Calu3 (cell line): Measurements from ENCODE around the gene ADRA1B. TPM values are rescaled to one million over a fixed set of nuclear protein-coding genes. Genes with fewer than 3 reads are reported as not detected.

Experiments
- BruUV-seq: library from RNA; stranded (reverse); fragments of 400-500 nt; replicated peaks from 2 replicates; lab custom pipeline; 2021; lab: Mats Ljungman, UMichigan
- CTCF ChIA-PET: fragments of 300-600 bp; sonication (Branson Sonifier 250); formaldehyde crosslinking; loops from one replicate; lab custom pipeline; 2022; ENCODE audit warnings: antibody characterized with exemption; lab: Charles Lee
- DNase-seq: peaks from one replicate; pipeline ENCODE4 v3.0.0; 2022
- H3K27ac Mint-ChIP-seq: one replicate; pipeline ENCODE4 v1.8.0; 2022; ENCODE audit warnings: mixed read lengths; ENCODE audit not compliant: unreplicated experiment
- H3K27me3 Mint-ChIP-seq: one replicate; pipeline ENCODE4 v1.8.0; 2022; ENCODE audit warnings: mixed read lengths; ENCODE audit not compliant: unreplicated experiment
- H3K36me3 Mint-ChIP-seq: one replicate; pipeline ENCODE4 v1.8.0; 2022; ENCODE audit warnings: mild to moderate bottlenecking, moderate library complexity, mixed read lengths; ENCODE audit not compliant: insufficient read depth, unreplicated experiment
- H3K4me1 Mint-ChIP-seq: one replicate; pipeline ENCODE4 v1.8.0; 2022; ENCODE audit warnings: mild to moderate bottlenecking, low read depth, mixed read lengths; ENCODE audit not compliant: unreplicated experiment
- H3K4me3 Mint-ChIP-seq: one replicate; pipeline ENCODE4 v1.8.0; 2022; ENCODE audit warnings: mild to moderate bottlenecking, low read depth, moderate library complexity, mixed read lengths; ENCODE audit not compliant: unreplicated experiment
- H3K9me3 Mint-ChIP-seq: one replicate; pipeline ENCODE4 v1.8.0; 2022; ENCODE audit warnings: low read depth, mixed read lengths; ENCODE audit not compliant: unreplicated experiment
- intact Hi-C: fragments of 100-400 bp; cut with micrococcal nuclease; formaldehyde crosslinking; loops from one replicate; pipeline ENCODE4 v1.10.0; 2022; ENCODE audit not compliant: unreplicated experiment
- total RNA-seq: library from RNA; stranded (reverse); gene quantifications from 2 replicates; pipeline ENCODE4 v1.2.3, GENCODE V29; 2022
- TF ChIP-seq, protein P1 (sequence below): fragments of 200-600 bp; IDR thresholded peaks from one replicate; pipeline ENCODE4 v1.8.0; 2022; ENCODE audit warnings: antibody characterized with exemption; ENCODE audit not compliant: unreplicated experiment

ADRA1B gene
- total RNA-seq, 1 experiment from 2014 or later: 10.9 TPM

DNA sequence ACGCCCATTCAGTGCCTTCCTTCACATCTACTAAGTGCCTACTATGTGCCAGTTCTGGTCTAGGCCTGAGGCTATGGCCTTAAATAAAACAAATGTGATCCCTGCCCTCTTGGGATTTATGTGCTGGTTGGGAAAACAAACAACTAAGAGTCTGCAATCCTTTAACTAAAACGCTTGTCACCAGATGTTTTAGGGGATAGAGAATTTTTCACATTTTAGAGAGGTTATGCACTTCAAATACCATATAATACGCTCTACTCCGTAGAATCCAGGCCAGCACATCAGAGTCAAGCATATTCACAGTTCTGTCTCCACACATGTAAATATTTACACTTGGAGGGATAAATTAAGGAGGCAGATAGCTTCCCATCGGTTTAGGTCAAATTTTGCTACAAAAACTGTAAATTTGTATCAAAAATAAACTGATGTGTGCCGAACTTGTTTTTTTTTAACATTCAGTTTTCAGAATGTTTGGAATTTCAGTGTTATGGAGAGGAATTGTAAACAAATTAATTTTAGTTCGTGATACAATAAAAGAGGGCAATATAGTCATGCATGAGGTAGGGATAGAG lies 22.0 kb upstream of the ADRA1B start:
- DNase-seq: no peak
- no peak overlapping the region for H3K27ac Mint-ChIP-seq
- peaks cover 9% of the 10 kb centered on the region for H3K4me1 Mint-ChIP-seq
- no TSS peak for BruUV-seq
- H3K4me3 Mint-ChIP-seq: no peak overlapping the region
- no peaks in the 10 kb centered on the region for H3K27me3 Mint-ChIP-seq
- intact Hi-C loops: no loop called here
- CTCF ChIA-PET: no interaction called here
- TF ChIP-seq, protein P1, sequence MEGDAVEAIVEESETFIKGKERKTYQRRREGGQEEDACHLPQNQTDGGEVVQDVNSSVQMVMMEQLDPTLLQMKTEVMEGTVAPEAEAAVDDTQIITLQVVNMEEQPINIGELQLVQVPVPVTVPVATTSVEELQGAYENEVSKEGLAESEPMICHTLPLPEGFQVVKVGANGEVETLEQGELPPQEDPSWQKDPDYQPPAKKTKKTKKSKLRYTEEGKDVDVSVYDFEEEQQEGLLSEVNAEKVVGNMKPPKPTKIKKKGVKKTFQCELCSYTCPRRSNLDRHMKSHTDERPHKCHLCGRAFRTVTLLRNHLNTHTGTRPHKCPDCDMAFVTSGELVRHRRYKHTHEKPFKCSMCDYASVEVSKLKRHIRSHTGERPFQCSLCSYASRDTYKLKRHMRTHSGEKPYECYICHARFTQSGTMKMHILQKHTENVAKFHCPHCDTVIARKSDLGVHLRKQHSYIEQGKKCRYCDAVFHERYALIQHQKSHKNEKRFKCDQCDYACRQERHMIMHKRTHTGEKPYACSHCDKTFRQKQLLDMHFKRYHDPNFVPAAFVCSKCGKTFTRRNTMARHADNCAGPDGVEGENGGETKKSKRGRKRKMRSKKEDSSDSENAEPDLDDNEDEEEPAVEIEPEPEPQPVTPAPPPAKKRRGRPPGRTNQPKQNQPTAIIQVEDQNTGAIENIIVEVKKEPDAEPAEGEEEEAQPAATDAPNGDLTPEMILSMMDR: no peak
- peaks cover 5% of the 10 kb centered on the region for H3K9me3 Mint-ChIP-seq
- no peaks in the 10 kb centered on the region for H3K36me3 Mint-ChIP-seq

DNA sequence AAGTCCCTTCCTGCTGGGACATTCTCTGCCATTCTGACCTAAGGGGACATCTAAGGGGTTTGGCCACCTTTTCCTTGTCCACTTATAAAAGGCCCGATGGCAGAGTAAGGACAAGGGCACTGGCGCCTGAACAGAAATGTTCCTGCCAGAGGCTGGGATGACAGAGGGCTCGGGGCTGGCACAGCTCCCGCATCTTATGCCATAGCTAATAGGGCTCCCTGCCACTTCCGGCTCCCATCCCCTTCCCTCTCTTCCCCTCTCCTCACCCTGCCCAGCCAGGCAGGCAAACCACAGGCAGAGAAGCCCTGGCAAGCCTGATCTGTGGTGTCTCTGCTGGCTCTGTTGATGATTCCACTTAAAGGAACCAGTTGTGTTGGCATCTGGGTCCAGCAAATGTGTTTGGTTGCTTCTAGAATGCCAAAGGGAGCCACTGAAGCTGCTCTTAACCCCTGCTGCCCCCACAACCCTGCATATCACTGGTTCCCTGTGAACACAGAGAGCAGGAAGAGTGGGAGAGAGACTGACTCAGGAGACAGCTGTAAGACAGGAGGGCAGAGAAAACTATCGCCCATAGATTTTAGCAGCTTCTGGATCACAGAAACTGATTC lies 18.4 kb upstream of the ADRA1B start:
- H3K4me1 Mint-ChIP-seq: peaks cover 15% of the 10 kb centered on the region
- peaks cover 3% of the 10 kb centered on the region for H3K9me3 Mint-ChIP-seq
- H3K36me3 Mint-ChIP-seq: peaks cover 4% of the 10 kb centered on the region
- H3K27me3 Mint-ChIP-seq: no peaks in the 10 kb centered on the region
- intact Hi-C loops: no loop called here
- no peak for DNase-seq
- TF ChIP-seq, protein P1: no peak
- H3K27ac Mint-ChIP-seq: no peak overlapping the region
- CTCF ChIA-PET: interaction anchor here (0.6 kb wide), 1 partner anchor 161 kb away, joined by 5 read pairs; no protein-coding TSS in a partner anchor
- no peak overlapping the region for H3K4me3 Mint-ChIP-seq
- no TSS peak for BruUV-seq

DNA sequence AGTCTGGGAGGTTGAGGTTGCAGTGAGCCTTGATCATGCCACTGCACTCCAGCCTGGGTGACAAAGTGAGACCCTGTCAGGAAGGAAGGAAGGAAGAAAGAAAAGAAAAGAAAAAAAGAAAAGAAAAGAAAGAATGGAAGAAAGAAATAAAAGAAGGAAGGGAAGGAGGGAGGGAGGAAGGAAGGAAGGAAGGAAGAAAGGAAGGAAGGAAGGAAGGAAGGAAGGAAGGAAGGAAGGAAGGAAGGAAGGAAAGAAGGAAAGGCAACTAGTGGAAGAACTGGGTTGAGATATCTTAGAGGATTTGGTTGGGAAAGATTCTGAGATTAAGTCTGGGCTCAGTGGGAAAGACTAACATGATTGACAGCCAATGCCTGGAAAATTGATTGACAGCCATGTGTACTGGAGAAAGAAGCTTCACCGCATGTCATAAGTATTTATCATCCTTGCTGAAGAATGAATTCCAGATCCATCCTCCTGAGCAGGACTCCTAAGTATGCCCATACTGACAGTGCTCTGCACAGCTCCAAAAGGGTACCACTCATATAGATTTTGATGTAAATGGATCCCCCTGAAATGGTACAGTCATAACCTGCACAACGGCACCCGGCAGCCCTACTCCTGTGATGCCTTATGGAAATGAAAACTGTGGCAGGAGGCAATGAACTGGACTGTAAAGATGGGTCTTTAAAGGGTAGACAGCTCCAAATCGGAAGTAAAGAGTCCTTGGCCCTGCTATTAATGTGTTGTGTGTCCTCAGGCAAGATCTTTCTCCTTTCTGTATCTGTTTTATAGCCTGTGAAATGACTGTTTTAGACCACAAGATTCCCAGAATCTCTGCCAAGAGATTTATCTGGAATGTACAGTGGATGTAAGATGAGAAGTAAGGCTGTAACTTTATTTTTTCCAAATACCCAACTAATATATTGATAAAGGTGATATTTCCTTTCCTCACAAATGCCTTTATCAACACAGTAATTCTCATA lies 16.9 kb upstream of the ADRA1B start:
- DNase-seq: no peak
- H3K36me3 Mint-ChIP-seq: peaks cover 11% of the 10 kb centered on the region
- CTCF ChIA-PET: interaction anchor here (0.5 kb wide), 1 partner anchor 520 kb away, joined by 4 read pairs; no protein-coding TSS in a partner anchor
- peak overlapping the region; percentile 51 for H3K27ac Mint-ChIP-seq
- H3K4me3 Mint-ChIP-seq: no peak overlapping the region
- no peaks in the 10 kb centered on the region for H3K27me3 Mint-ChIP-seq
- H3K4me1 Mint-ChIP-seq: peaks cover 22% of the 10 kb centered on the region
- peaks cover 3% of the 10 kb centered on the region for H3K9me3 Mint-ChIP-seq
- intact Hi-C loops: no loop called here
- TF ChIP-seq, protein P1: no peak
- BruUV-seq: no TSS peak

DNA sequence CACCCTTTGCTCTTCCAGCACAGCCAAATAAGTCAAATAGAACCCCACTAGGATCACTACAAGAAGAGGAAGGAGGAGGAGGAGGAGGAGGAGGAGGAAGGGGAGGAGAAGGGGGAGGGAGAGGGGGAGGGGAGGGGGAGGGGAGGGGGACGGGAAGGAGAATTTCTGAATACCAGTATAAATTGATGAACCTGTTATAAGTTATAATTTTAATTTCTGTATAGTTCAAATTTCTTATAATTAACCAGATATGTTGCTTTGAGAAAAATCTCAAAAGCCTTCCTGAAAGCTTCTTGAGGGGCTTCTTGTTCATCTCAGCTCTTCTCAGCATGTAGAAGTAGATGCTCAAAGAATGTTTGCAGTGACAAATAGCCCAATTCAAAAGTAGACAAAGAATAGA lies 15.0 kb upstream of the ADRA1B start:
- no peak for DNase-seq
- H3K4me1 Mint-ChIP-seq: peaks cover 39% of the 10 kb centered on the region
- H3K36me3 Mint-ChIP-seq: peaks cover 23% of the 10 kb centered on the region
- no peak overlapping the region for H3K4me3 Mint-ChIP-seq
- no TSS peak for BruUV-seq
- no peak overlapping the region for H3K27ac Mint-ChIP-seq
- peaks cover 3% of the 10 kb centered on the region for H3K9me3 Mint-ChIP-seq
- intact Hi-C loops: no loop called here
- no peaks in the 10 kb centered on the region for H3K27me3 Mint-ChIP-seq
- CTCF ChIA-PET: no interaction called here
- TF ChIP-seq, protein P1: no peak
